Activated naive CD4-positive, alpha-beta T cell treated with anti-CD3 and anti-CD28 coated beads, Interleukin-2, amount 50 U/mL, for 24 hours (primary cell): Measurements from ENCODE around the gene ST6GALNAC4.
A peak's percentile ranks its signal among the peaks of the same experiment; 100 is the strongest.

Source experiments
- H3K27ac Mint-ChIP-seq: one replicate; pipeline ENCODE4 v1.8.0; 2021; ENCODE audit warnings: mild to moderate bottlenecking, mixed read lengths
- H3K27me3 Mint-ChIP-seq: one replicate; pipeline ENCODE4 v1.8.0; 2021; ENCODE audit warnings: mixed read lengths
- H3K36me3 Mint-ChIP-seq: one replicate; pipeline ENCODE4 v1.8.0; 2021; ENCODE audit warnings: mixed read lengths
- H3K4me1 Mint-ChIP-seq: one replicate; pipeline ENCODE4 v1.8.0; 2021; ENCODE audit warnings: mixed read lengths
- H3K4me3 Mint-ChIP-seq: one replicate; pipeline ENCODE4 v1.8.0; 2021; ENCODE audit warnings: mild to moderate bottlenecking, mixed read lengths
- H3K9me3 Mint-ChIP-seq: one replicate; pipeline ENCODE4 v1.8.0; 2021; ENCODE audit warnings: mixed read lengths

The ST6GALNAC4 gene

DNA sequence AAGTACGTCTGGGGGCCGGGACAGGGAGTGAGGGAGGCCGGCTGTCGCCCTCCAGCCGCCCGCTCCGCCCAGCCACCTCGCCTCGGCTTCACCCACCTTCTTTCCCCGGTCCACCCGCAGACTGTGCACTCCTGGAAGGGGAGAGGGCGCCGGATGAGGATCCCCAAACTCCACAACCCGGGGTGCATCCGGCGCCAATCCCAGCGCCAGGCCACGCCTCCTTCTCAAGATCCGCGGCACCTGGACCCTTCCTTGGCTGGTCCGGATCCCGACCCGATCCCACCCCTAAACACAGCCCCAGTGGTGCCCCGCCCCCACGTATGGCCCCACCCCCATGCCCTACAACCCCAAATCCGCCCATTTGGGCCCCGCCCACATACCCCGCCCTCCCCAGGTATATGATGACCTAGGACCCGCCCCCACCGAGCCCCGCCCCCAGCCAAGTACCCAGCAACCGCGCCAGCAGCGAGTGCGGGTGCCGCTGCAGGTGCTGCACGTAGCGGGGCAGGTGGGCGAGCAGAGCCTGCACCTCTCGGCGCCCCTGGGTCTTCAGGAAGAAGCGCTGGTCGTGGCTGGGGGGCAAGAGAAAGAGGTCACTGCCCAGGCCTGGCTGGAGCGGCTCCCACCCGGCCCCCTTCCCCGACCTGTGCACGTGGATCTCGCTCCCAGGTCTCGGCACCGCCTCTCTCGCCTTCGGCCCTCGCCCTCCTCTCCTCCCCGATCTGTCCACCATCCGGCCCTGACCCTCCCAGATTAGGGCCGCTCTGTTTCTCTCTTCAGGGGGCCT is 10.6 kb upstream of the ST6GALNAC4 start:
- H3K4me1 Mint-ChIP-seq, result peaks cover 27% of the 10 kb centered on the region
- H3K27me3 Mint-ChIP-seq, result peaks cover 2% of the 10 kb centered on the region
- H3K36me3 Mint-ChIP-seq, result no peaks in the 10 kb centered on the region
- H3K27ac Mint-ChIP-seq, result no peak overlapping the region
- no peaks in the 10 kb centered on the region for H3K9me3 Mint-ChIP-seq
- H3K4me3 Mint-ChIP-seq, result peak overlapping the region; percentile 60

DNA sequence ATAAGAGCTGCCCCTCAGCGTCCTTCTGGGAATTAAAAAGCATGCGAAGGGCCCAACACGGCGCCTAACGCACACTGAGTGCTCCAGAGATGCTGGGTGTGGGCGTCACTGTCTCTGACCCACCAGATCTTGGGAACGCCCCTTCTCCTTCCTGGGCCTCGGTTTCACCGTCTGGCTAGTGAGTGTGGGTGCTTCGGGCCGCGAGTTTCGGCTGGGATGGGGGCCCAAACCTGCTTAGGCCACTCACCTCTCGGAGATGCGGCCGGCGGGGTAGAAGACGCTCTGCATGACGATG is 10.0 kb upstream of the ST6GALNAC4 start:
- Mint-ChIP-seq H3K4me1 (peaks cover 30% of the 10 kb centered on the region), H3K9me3 (no peaks in the 10 kb centered on the region)

GRCh38 chr9:127925959-127926905 is 9.4 kb upstream of the ST6GALNAC4 start:
- Mint-ChIP-seq H3K36me3 (no peaks in the 10 kb centered on the region), H3K9me3 (no peaks in the 10 kb centered on the region), H3K27ac (no peak overlapping the region), H3K27me3 (peaks cover 2% of the 10 kb centered on the region), H3K4me1 (peaks cover 30% of the 10 kb centered on the region), H3K4me3 (peak overlapping the region; percentile 60)

More for the DNA sequence above, 10.0 kb upstream of the ST6GALNAC4 start:
- Mint-ChIP-seq H3K36me3 (no peaks in the 10 kb centered on the region), H3K27ac (no peak overlapping the region), H3K27me3 (peaks cover 2% of the 10 kb centered on the region), H3K4me3 (peak overlapping the region; percentile 60)

GRCh38 chr9:127924736-127925444 is 8.0 kb upstream of the ST6GALNAC4 start:
- Mint-ChIP-seq H3K4me3 (no peak overlapping the region), H3K27ac (peak overlapping the region; percentile 32)

DNA sequence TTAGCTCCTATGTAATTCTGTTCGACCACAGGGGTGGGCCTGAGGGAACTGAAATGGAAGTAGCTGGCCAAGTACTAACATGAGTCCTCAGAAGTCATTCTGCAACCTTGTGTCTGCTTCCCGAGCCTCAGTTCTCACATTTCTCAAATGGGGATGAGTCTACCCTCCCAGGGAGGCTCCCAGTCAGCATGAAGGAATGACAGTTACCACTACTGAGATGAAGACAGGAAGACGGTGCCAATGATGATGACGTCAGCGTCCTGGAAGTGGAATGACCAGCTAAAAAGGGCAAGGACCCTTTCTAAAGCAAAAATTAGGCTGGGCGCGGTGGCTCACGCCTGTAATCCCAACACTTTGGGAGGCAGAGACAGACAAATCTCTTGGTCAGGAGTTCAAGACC is 6.9 kb upstream of the ST6GALNAC4 start:
- no peak overlapping the region for H3K27ac Mint-ChIP-seq
- H3K27me3 Mint-ChIP-seq, result peaks cover 2% of the 10 kb centered on the region
- H3K4me1 Mint-ChIP-seq, result peaks cover 25% of the 10 kb centered on the region
- H3K9me3 Mint-ChIP-seq, result no peaks in the 10 kb centered on the region
- H3K4me3 Mint-ChIP-seq, result no peak overlapping the region
- H3K36me3 Mint-ChIP-seq, result no peaks in the 10 kb centered on the region

More at GRCh38 chr9:127924736-127925444, 8.0 kb upstream of the ST6GALNAC4 start:
- peaks cover 22% of the 10 kb centered on the region for H3K4me1 Mint-ChIP-seq
- no peaks in the 10 kb centered on the region for H3K36me3 Mint-ChIP-seq
- H3K9me3 Mint-ChIP-seq, result no peaks in the 10 kb centered on the region
- peaks cover 2% of the 10 kb centered on the region for H3K27me3 Mint-ChIP-seq

GRCh38 chr9:127923046-127923445 is 6.2 kb upstream of the ST6GALNAC4 start:
- H3K27me3 Mint-ChIP-seq, result peaks cover 2% of the 10 kb centered on the region
- no peaks in the 10 kb centered on the region for H3K9me3 Mint-ChIP-seq
- H3K27ac Mint-ChIP-seq, result no peak overlapping the region
- no peaks in the 10 kb centered on the region for H3K36me3 Mint-ChIP-seq
- H3K4me3 Mint-ChIP-seq, result no peak overlapping the region
- H3K4me1 Mint-ChIP-seq, result peaks cover 28% of the 10 kb centered on the region

DNA sequence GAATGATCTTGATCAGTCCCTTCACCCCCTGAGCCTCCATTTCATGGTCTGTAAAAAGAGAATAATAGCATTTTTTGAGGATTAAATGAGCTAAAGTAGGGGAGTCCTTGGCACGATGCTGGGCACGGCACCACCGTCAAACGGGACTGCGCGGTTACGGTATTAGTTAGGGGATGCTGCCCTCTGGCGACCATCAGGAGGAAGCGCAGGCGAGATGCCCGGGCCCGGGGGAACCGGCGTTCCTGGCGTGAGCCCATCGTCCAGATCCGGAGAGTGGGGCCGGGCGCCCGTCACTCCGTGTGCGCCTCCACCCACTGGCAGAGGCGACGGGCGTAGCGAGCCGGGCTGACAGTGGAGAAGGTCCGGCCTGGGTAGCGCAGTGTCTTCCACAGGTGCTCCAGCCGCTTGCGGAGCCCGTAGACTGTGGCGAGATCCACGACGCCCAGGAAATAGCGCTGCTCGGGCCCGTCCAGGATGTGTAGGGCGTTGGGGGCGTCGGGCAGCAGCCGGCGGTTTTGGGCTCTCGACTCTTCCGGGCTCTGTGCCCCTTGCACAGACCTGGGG is 4.8 kb upstream of the ST6GALNAC4 start:
- Mint-ChIP-seq H3K27ac (no peak overlapping the region), H3K27me3 (peaks cover 2% of the 10 kb centered on the region), H3K4me1 (peaks cover 35% of the 10 kb centered on the region), H3K36me3 (no peaks in the 10 kb centered on the region), H3K9me3 (no peaks in the 10 kb centered on the region), H3K4me3 (no peak overlapping the region)

DNA sequence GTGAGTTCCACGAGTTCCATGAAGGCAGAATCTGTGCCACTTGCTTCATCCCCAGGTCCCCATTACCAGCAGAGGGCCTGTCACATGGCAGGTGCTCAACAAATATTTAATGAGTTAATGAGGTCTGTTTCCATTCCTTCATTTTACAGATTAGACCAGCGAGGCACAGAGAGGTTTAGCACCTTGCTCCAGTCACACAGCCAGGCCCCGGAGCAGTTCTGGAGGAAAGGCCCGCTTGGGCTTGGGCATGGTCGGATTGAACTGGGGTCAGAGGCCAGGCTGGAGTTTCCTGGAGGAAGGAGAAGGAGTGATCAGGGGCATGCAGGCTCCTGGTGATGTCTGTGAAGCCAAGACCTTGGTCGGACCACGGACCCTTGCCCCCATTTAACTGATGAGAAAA is 4.0 kb upstream of the ST6GALNAC4 start:
- Mint-ChIP-seq H3K4me3 (no peak overlapping the region), H3K27me3 (peaks cover 2% of the 10 kb centered on the region), H3K27ac (peak overlapping the region; percentile 9), H3K36me3 (no peaks in the 10 kb centered on the region), H3K4me1 (peaks cover 38% of the 10 kb centered on the region), H3K9me3 (no peaks in the 10 kb centered on the region)

GRCh38 chr9:127919253-127919815 is 2.5 kb upstream of the ST6GALNAC4 start:
- H3K4me1 Mint-ChIP-seq, result peaks cover 48% of the 10 kb centered on the region
- H3K36me3 Mint-ChIP-seq, result no peaks in the 10 kb centered on the region
- H3K27me3 Mint-ChIP-seq, result peaks cover 2% of the 10 kb centered on the region
- H3K27ac Mint-ChIP-seq, result peak overlapping the region; percentile 26
- no peaks in the 10 kb centered on the region for H3K9me3 Mint-ChIP-seq
- no peak overlapping the region for H3K4me3 Mint-ChIP-seq

DNA sequence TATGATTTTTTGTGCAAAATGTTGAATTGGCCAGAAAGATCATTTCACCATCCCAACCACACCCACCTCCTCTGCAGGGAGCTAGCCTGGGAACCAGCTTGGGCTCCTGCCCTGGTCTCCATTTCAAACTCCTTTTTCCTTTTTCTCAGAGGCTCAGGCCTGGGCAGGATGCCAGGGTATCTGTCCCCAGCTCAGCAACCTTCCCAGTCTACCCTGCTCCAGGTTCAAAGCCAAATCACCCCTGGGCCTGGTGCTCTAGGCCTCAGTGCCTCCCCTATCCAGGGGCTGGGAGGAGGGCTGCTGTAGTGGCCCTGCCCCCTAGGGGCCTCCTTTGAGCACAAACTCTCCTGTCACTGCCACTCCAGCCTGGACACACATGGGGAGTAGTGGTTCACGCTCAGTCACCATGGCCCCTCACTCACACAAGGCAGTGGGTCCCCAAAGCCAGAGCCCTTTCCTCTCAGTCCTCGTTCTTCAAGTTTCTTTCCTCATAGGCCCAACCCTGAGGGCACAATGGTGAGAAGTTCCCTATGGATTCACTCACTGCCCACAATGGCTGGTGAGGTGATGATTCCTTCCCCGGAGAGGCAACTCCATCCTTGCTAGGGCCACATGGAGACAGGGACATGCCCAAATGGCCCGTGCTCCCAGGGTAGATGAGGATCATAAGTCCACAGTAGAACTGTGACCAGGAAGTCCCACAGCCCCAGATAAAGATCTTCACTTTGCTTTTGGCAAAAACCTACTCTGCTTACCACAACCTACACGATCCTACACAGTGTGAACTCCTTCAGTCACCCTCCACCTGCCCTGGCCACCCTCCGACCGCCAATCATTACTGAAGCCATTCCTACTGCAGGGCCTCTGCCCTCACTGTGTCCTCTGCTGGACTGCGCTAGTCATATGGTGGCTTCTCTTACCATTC is 1.6 kb upstream of the ST6GALNAC4 start:
- Mint-ChIP-seq H3K36me3 (no peaks in the 10 kb centered on the region), H3K27me3 (no peaks in the 10 kb centered on the region), H3K9me3 (no peaks in the 10 kb centered on the region), H3K4me3 (no peak overlapping the region), H3K27ac (peak overlapping the region; percentile 26), H3K4me1 (peaks cover 48% of the 10 kb centered on the region)

- Mint-ChIP-seq H3K27ac (peak overlapping the region; percentile 12), H3K4me1 (peaks cover 48% of the 10 kb centered on the region), H3K4me3 (peak overlapping the region; percentile 85), H3K9me3 (no peaks in the 10 kb centered on the region), H3K36me3 (no peaks in the 10 kb centered on the region), H3K27me3 (no peaks in the 10 kb centered on the region)
Measured at GRCh38 chr9:127917603-127918002, 762 bp upstream of the ST6GALNAC4 start.

DNA sequence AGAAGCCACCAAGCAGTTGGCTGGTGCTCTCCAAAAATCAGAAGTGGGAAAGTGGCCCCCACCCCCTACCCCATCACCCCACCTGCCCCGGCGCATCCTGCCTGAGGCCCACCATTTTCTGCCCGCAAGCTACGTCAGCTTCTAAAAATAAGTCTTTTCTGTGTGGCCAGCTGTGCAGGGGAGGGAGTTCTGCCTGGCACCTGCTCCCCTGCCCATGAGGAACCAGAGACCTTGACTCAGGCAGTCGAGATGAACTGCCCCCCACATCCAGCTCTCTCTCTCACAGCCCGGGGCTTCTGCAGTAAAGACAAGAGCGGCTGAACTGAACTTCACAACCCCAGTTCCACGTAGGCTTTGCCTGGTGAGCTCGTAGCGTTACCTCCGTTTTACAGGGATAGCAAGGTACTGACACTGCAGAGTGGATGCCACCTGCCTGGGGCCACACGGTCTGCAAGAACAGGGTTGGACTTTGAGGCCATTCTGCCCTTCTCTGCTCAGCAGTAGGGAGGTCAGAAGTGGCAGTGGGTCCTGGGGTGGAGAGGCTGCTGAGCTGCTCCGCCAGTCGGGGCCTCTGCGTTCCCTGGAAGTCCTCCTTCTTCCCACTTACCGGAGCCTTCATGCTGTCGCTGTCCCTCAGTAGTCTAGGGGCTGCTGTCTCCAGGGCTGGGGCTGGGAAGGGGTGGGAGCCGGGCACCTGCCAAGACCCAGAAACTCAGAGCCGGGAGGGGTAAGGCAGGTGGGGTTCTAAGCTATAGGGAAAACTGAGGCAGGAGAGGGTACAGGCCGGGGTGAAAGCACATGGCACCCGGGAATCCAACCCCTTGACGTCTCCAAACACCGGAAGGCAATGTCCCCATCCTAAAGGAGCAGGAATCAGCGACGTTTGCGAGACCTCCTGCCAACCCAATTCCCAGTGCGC is 781 bp downstream of the ST6GALNAC4 start:
- H3K36me3 Mint-ChIP-seq, result no peaks in the 10 kb centered on the region
- H3K9me3 Mint-ChIP-seq, result no peaks in the 10 kb centered on the region
- H3K4me1 Mint-ChIP-seq, result peaks cover 44% of the 10 kb centered on the region
- peak overlapping the region; percentile 23 for H3K27ac Mint-ChIP-seq
- no peaks in the 10 kb centered on the region for H3K27me3 Mint-ChIP-seq
- H3K4me3 Mint-ChIP-seq, result peak overlapping the region; percentile 86

DNA sequence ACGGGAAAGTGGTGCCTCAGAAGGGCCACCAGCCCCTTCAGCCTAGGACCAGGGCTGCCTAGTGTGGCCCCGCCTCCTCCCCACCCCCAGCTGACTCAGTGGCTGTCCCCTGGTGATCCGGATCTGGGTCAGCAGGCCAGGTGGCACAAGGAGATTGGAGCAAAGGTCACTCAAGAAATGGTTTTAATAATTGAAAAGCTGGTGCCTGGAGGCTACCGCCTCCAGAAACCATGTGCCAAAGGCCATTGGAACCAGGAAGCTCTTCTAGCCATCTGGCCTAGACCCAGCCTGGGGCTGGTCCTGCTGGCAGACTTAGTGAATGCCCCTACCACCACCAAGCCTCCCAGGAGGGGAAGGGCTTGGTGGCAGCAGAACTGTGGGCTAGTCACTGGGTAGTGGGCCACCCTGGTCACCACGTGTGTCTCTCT is 1.5 kb downstream of the ST6GALNAC4 start:
- Mint-ChIP-seq H3K4me3 (peak overlapping the region; percentile 86), H3K9me3 (no peaks in the 10 kb centered on the region), H3K27me3 (no peaks in the 10 kb centered on the region), H3K36me3 (no peaks in the 10 kb centered on the region), H3K4me1 (peaks cover 50% of the 10 kb centered on the region), H3K27ac (peak overlapping the region; percentile 55)
